ENCODE results near the gene PLCB1.
"Not testable (repeated sequence)": the region's sequence is repeated elsewhere in the genome, so short reads cannot be mapped to it uniquely, and the experiment has no call there.

The PLCB1 gene

GRCh38 chr20:8370774-8371173 lies 238.7 kb downstream of the PLCB1 start:
- no peak for DNase-seq

- DNase-seq: no peak
Measured at GRCh38 chr20:8372824-8373380, 240.8 kb downstream of the PLCB1 start.

- DNase-seq: no peak
Measured at GRCh38 chr20:8373579-8373978, 241.5 kb downstream of the PLCB1 start.

GRCh38 chr20:8375898-8376297 lies 243.8 kb downstream of the PLCB1 start:
- no peak for DNase-seq

- no peak for DNase-seq
Measured at GRCh38 chr20:8376940-8377339, 244.9 kb downstream of the PLCB1 start.

GRCh38 chr20:8379125-8379524 lies 247.1 kb downstream of the PLCB1 start:
- DNase-seq: not testable (repeated sequence)

GRCh38 chr20:8385247-8385646 lies 253.2 kb downstream of the PLCB1 start:
- DNase-seq: peak; percentile 24

GRCh38 chr20:8386991-8387390 lies 254.9 kb downstream of the PLCB1 start:
- DNase-seq: no peak

GRCh38 chr20:8388141-8388540 lies 256.1 kb downstream of the PLCB1 start:
- DNase-seq: no peak

- DNase-seq: no peak
Measured at GRCh38 chr20:8388707-8389106, 256.6 kb downstream of the PLCB1 start.

- peak; percentile 49 for DNase-seq
Measured at GRCh38 chr20:8389381-8390036, 257.4 kb downstream of the PLCB1 start.

- DNase-seq: no peak
Measured at GRCh38 chr20:8390037-8390433, 258.0 kb downstream of the PLCB1 start.

GRCh38 chr20:8390500-8390899 lies 258.4 kb downstream of the PLCB1 start:
- DNase-seq: no peak

GRCh38 chr20:8393381-8393780 lies 261.3 kb downstream of the PLCB1 start:
- no peak for DNase-seq

GRCh38 chr20:8394308-8394945 lies 262.4 kb downstream of the PLCB1 start:
- no peak for DNase-seq

GRCh38 chr20:8395956-8396355 lies 263.9 kb downstream of the PLCB1 start:
- no peak for DNase-seq

GRCh38 chr20:8398263-8399051 lies 266.4 kb downstream of the PLCB1 start:
- DNase-seq: no peak

- DNase-seq: no peak
Measured at GRCh38 chr20:8399947-8400346, 267.9 kb downstream of the PLCB1 start.

- no peak for DNase-seq
Measured at GRCh38 chr20:8400486-8400885, 268.4 kb downstream of the PLCB1 start.

GRCh38 chr20:8401556-8401955 lies 269.5 kb downstream of the PLCB1 start:
- no peak for DNase-seq

GRCh38 chr20:8402798-8403197 lies 270.7 kb downstream of the PLCB1 start:
- no peak for DNase-seq

GRCh38 chr20:8404912-8405635 lies 273.0 kb downstream of the PLCB1 start:
- peak; percentile 10 for DNase-seq

GRCh38 chr20:8406391-8406790 lies 274.3 kb downstream of the PLCB1 start:
- no peak for DNase-seq

All from retina (tissue), 1 donor.